H9 (cell line): ENCODE results near the gene PTCSC3. TPM values are rescaled to one million over a fixed set of nuclear protein-coding genes. Genes with fewer than 3 reads are reported as not detected.

Experiments
- DNase-seq: peaks from one replicate; pipeline ENCODE4 v3.0.0-alpha.2; 2017
- H2AFZ ChIP-seq: one replicate; pipeline ENCODE4 v1.6.1; 2013; ENCODE audit warnings: mild to moderate bottlenecking, low read length, control low read depth, moderate library complexity
- H2AK5ac ChIP-seq: 2 replicates; pipeline ENCODE4 v1.6.1; 2013; ENCODE audit warnings: low read length, control low read depth, mixed read lengths; ENCODE audit not compliant: insufficient read length
- H2BK120ac ChIP-seq: one replicate; pipeline ENCODE4 v1.6.1; 2013; ENCODE audit warnings: low read depth, mild to moderate bottlenecking, low read length, control low read depth, inconsistent platforms; ENCODE audit not compliant: poor library complexity, severe bottlenecking
- H2BK12ac ChIP-seq: 2 replicates; pipeline ENCODE4 v1.6.1; 2013; ENCODE audit warnings: low read length, control low read depth, mixed read lengths, low read depth; ENCODE audit not compliant: insufficient read length
- H2BK15ac ChIP-seq: 2 replicates; pipeline ENCODE4 v1.6.1; 2013; ENCODE audit warnings: low read depth, low read length, control low read depth
- H2BK20ac ChIP-seq: one replicate; pipeline ENCODE4 v1.6.1; 2013; ENCODE audit warnings: low read depth, mild to moderate bottlenecking, low read length, control low read depth, inconsistent platforms; ENCODE audit not compliant: poor library complexity, severe bottlenecking
- H2BK5ac ChIP-seq: 2 replicates; pipeline ENCODE4 v1.6.1; 2013; ENCODE audit warnings: low read length, control low read depth, mixed read lengths; ENCODE audit not compliant: insufficient read length
- H3K14ac ChIP-seq: 2 replicates; pipeline ENCODE4 v1.6.1; 2013; ENCODE audit warnings: low read length, control low read depth; ENCODE audit not compliant: insufficient read depth
- H3K18ac ChIP-seq: 2 replicates; pipeline ENCODE4 v1.6.1; 2013; ENCODE audit warnings: low read depth, mild to moderate bottlenecking, mixed read lengths, low read length, control low read depth; ENCODE audit not compliant: insufficient read length
- H3K23ac ChIP-seq: 2 replicates; pipeline ENCODE4 v1.6.1; 2013; ENCODE audit warnings: low read length, control low read depth, mixed read lengths, low read depth; ENCODE audit not compliant: insufficient read length
- H3K23me2 ChIP-seq: 2 replicates; pipeline ENCODE4 v1.6.1; 2013; ENCODE audit warnings: low read depth, mild to moderate bottlenecking, mixed read lengths, low read length, control low read depth; ENCODE audit not compliant: insufficient read length, poor library complexity, severe bottlenecking
- H3K27ac ChIP-seq: 2 replicates; pipeline ENCODE4 v1.5.1; 2013; ENCODE audit warnings: low read length, control low read depth, mixed read lengths, low read depth; ENCODE audit not compliant: insufficient read length
- H3K27me3 ChIP-seq: 2 replicates; pipeline ENCODE4 v1.6.1; 2013; ENCODE audit warnings: low read length, control low read depth, inconsistent platforms; ENCODE audit not compliant: insufficient read depth
- H3K4ac ChIP-seq: 2 replicates; pipeline ENCODE4 v1.6.1; 2013; ENCODE audit warnings: low read depth, mild to moderate bottlenecking, control low read depth, inconsistent platforms, low read length, moderate library complexity
- H3K4me1 ChIP-seq: 2 replicates; pipeline ENCODE4 v1.6.1; 2013; ENCODE audit warnings: low read length, control low read depth, inconsistent platforms; ENCODE audit not compliant: insufficient read depth
- H3K4me2 ChIP-seq: 2 replicates; pipeline ENCODE4 v1.6.1; 2013; ENCODE audit warnings: low read length, control low read depth, mixed read lengths; ENCODE audit not compliant: insufficient read length, insufficient read depth
- H3K56ac ChIP-seq: 2 replicates; pipeline ENCODE4 v1.6.1; 2013; ENCODE audit warnings: low read depth, mild to moderate bottlenecking, mixed read lengths, low read length, control low read depth; ENCODE audit not compliant: insufficient read length
- H3K79me1 ChIP-seq: 2 replicates; pipeline ENCODE4 v1.6.1; 2013; ENCODE audit warnings: low read depth, mild to moderate bottlenecking, moderate library complexity, low read length, control low read depth, inconsistent platforms; ENCODE audit not compliant: insufficient read depth, poor library complexity, severe bottlenecking
- H3K79me2 ChIP-seq: 2 replicates; pipeline ENCODE4 v1.6.1; 2013; ENCODE audit warnings: low read length, control low read depth, inconsistent platforms; ENCODE audit not compliant: insufficient read depth
- H3K9ac ChIP-seq: 2 replicates; pipeline ENCODE4 v1.6.1; 2013; ENCODE audit warnings: low read length, control low read depth, mixed read lengths; ENCODE audit not compliant: insufficient read length; ENCODE audit errors: extremely low read depth
- H3K9me3 ChIP-seq: one replicate; pipeline ENCODE4 v1.6.1; 2013; ENCODE audit warnings: low read depth, low read length, inconsistent platforms; ENCODE audit not compliant: control insufficient read depth
- H3T11ph ChIP-seq: one replicate; pipeline ENCODE4 v1.6.1; 2013; ENCODE audit warnings: mild to moderate bottlenecking, low read length, control low read depth, inconsistent platforms
- H4K20me1 ChIP-seq: one replicate; pipeline ENCODE4 v1.6.1; 2013; ENCODE audit not compliant: control insufficient read depth, insufficient read length, insufficient read depth
- H4K5ac ChIP-seq: 2 replicates; pipeline ENCODE4 v1.6.1; 2013; ENCODE audit warnings: low read depth, mild to moderate bottlenecking, mixed read lengths, low read length, control low read depth; ENCODE audit not compliant: insufficient read length
- H4K8ac ChIP-seq: replicated peaks from 2 replicates; pipeline ENCODE4 v1.6.1; 2013; ENCODE audit warnings: low read length, control low read depth, mixed read lengths, low read depth; ENCODE audit not compliant: insufficient read length
- H4K91ac ChIP-seq: 2 replicates; pipeline ENCODE4 v1.6.1; 2013; ENCODE audit warnings: low read depth, mild to moderate bottlenecking, moderate library complexity, mixed read lengths, low read length, control low read depth; ENCODE audit not compliant: insufficient read length
- H3K27ac Mint-ChIP-seq, 3 experiments: 2 replicates in 2 of 3; 3 replicates in 1 of 3; pipeline ENCODE4 v1.8.0; 2020 to 2021; ENCODE audit warnings: mixed read lengths in 3 of 3, mild to moderate bottlenecking in 1 of 3, moderate library complexity in 1 of 3
- H3K27me3 Mint-ChIP-seq: 2 replicates; pipeline ENCODE4 v1.8.0; 2021; ENCODE audit warnings: low read depth, mild to moderate bottlenecking, moderate library complexity, mixed read lengths
- H3K36me3 Mint-ChIP-seq, 3 experiments: 2 replicates in 2 of 3; 3 replicates in 1 of 3; pipeline ENCODE4 v1.8.0; 2020 to 2021; ENCODE audit warnings: low read depth in 3 of 3, mixed read lengths in 3 of 3; ENCODE audit not compliant: insufficient read depth in 1 of 3
- H3K4me1 Mint-ChIP-seq, 2 experiments: 2 replicates each; pipeline ENCODE4 v1.8.0; 2020; ENCODE audit warnings: mixed read lengths in 2 of 2
- H3K4me3 Mint-ChIP-seq, 2 experiments: 2 replicates in 1 of 2; 3 replicates in 1 of 2; pipeline ENCODE4 v1.8.0; 2020 to 2021; ENCODE audit warnings: mild to moderate bottlenecking in 2 of 2, mixed read lengths in 2 of 2, moderate library complexity in 1 of 2
- H3K9me3 Mint-ChIP-seq, 2 experiments: 2 replicates in 1 of 2; 3 replicates in 1 of 2; pipeline ENCODE4 v1.8.0; 2020; ENCODE audit warnings: mild to moderate bottlenecking in 2 of 2, mixed read lengths in 2 of 2, moderate library complexity in 1 of 2
- WGBS: extraction: QIAGEN DNeasy Blood & Tissue Kit; methylation state at CpG from one replicate; pipeline ENCODE4 v1.1.7; 2013; ENCODE audit warnings: missing lambda C conversion rate, low lambda C conversion rate, mixed read lengths; ENCODE audit not compliant: insufficient read length; ENCODE audit errors: extremely low coverage; 5-methylcytosine and 5-hydroxymethylcytosine counted together
- total RNA-seq: library from RNA; stranded (reverse); gene quantifications from 2 replicates; pipeline ENCODE4 v1.2.1, GENCODE V29; 2021
- TF ChIP-seq, protein P1 (sequence below): fragments of 200-600 bp; sonication (generic); conservative IDR thresholded peaks from 3 replicates; pipeline ENCODE4 v1.8.0; 2021; ENCODE audit warnings: antibody characterized with exemption, mild to moderate bottlenecking

PTCSC3 gene
- total RNA-seq, 1 experiment from 2014 or later = not detected

DNA sequence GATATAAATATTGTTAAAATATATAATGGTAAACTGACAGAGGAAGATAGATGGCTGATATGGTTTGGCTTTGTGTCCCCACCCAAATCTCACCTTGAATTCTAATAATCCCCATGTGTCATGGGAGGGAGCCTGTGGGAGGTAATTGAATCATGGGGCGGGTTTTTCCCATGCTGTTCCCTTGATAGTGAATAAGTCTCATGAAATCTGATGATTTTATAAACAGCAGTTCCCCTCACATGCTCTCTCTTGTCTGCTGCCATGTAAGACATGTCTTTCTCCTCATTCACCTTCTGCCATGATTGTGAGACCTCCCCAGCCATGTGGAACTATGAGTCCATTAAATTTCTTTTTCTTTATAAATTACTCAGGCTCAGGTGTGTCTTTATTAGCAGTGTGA lies 46.3 kb downstream of the PTCSC3 start:
- peaks cover 9 to 12% of the 10 kb centered on the region in 2 experiments for H3K4me1 Mint-ChIP-seq
- no peaks in the 10 kb centered on the region for H3K27me3 ChIP-seq
- no peak overlapping the region for H2BK15ac ChIP-seq
- no peak overlapping the region for H2BK5ac ChIP-seq
- no peak overlapping the region for H2BK12ac ChIP-seq
- no peak overlapping the region for H3K4me3 Mint-ChIP-seq
- H3K18ac ChIP-seq = no peak overlapping the region
- no peak overlapping the region for H3K23ac ChIP-seq
- no peak overlapping the region for H4K91ac ChIP-seq
- peaks cover 2% of the 10 kb centered on the region for H3K27me3 Mint-ChIP-seq
- no peaks in the 10 kb centered on the region for H3K79me2 ChIP-seq
- H4K8ac ChIP-seq = no peak overlapping the region
- no peak overlapping the region for H3K27ac Mint-ChIP-seq
- no peak overlapping the region for H2BK120ac ChIP-seq
- H3K9me3 Mint-ChIP-seq = peaks cover 0 to 6% of the 10 kb centered on the region in 2 experiments; a peak in 2 of 5 replicates
- H3K9ac ChIP-seq = no peak overlapping the region
- no peak overlapping the region for H3K4me2 ChIP-seq
- no CpG with 5 or more reads among the region's 1 CpG for WGBS
- no peak overlapping the region for H3K14ac ChIP-seq
- H2AFZ ChIP-seq = no peak overlapping the region
- no peaks in the 10 kb centered on the region for H4K20me1 ChIP-seq
- H2BK20ac ChIP-seq = no peak overlapping the region
- H2AK5ac ChIP-seq = no peak overlapping the region
- no peak overlapping the region for H3T11ph ChIP-seq
- H3K4me1 ChIP-seq = no peaks in the 10 kb centered on the region
- no peak overlapping the region for H3K56ac ChIP-seq
- H3K36me3 Mint-ChIP-seq = 0 out of 7 replicates have a peak, but pooled peaks cover 0 to 2% (median under 1%) of the 10 kb centered on the region in 3 experiments
- DNase-seq = no peak
- H3K79me1 ChIP-seq = no peaks in the 10 kb centered on the region
- H3K9me3 ChIP-seq = no peaks in the 10 kb centered on the region
- no peak overlapping the region for H4K5ac ChIP-seq
- no peaks in the 10 kb centered on the region for H3K23me2 ChIP-seq
- no peak overlapping the region for H3K4ac ChIP-seq
- no peak overlapping the region for H3K27ac ChIP-seq
- TF ChIP-seq, protein P1, sequence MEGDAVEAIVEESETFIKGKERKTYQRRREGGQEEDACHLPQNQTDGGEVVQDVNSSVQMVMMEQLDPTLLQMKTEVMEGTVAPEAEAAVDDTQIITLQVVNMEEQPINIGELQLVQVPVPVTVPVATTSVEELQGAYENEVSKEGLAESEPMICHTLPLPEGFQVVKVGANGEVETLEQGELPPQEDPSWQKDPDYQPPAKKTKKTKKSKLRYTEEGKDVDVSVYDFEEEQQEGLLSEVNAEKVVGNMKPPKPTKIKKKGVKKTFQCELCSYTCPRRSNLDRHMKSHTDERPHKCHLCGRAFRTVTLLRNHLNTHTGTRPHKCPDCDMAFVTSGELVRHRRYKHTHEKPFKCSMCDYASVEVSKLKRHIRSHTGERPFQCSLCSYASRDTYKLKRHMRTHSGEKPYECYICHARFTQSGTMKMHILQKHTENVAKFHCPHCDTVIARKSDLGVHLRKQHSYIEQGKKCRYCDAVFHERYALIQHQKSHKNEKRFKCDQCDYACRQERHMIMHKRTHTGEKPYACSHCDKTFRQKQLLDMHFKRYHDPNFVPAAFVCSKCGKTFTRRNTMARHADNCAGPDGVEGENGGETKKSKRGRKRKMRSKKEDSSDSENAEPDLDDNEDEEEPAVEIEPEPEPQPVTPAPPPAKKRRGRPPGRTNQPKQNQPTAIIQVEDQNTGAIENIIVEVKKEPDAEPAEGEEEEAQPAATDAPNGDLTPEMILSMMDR = no peak
